Endothelial cell (in vitro differentiated cells): ENCODE measurements around the gene CPD. TPM values are rescaled to one million over a fixed set of nuclear protein-coding genes. Genes with fewer than 3 reads are reported as not detected.

Source experiments
- DNase-seq: peaks from one replicate; pipeline ENCODE4 v3.0.0; 2021; ENCODE audit warnings: low spot score
- H3K27ac Mint-ChIP-seq: one replicate; pipeline ENCODE4 v1.8.0; 2021; ENCODE audit warnings: mixed read lengths, inconsistent platforms; ENCODE audit not compliant: unreplicated experiment
- H3K27me3 Mint-ChIP-seq: one replicate; pipeline ENCODE4 v1.8.0; 2021; ENCODE audit warnings: mild to moderate bottlenecking, moderate library complexity, mixed read lengths, inconsistent platforms; ENCODE audit not compliant: unreplicated experiment
- H3K36me3 Mint-ChIP-seq: one replicate; pipeline ENCODE4 v1.8.0; 2021; ENCODE audit warnings: mild to moderate bottlenecking, low read depth, mixed read lengths, inconsistent platforms; ENCODE audit not compliant: unreplicated experiment
- H3K4me1 Mint-ChIP-seq: one replicate; pipeline ENCODE4 v1.8.0; 2021; ENCODE audit warnings: mild to moderate bottlenecking, mixed read lengths, inconsistent platforms; ENCODE audit not compliant: unreplicated experiment
- H3K4me3 Mint-ChIP-seq: one replicate; pipeline ENCODE4 v1.8.0; 2021; ENCODE audit warnings: mild to moderate bottlenecking, mixed read lengths, inconsistent platforms; ENCODE audit not compliant: unreplicated experiment
- H3K9me3 Mint-ChIP-seq: one replicate; pipeline ENCODE4 v1.8.0; 2021; ENCODE audit warnings: mixed read lengths, inconsistent platforms; ENCODE audit not compliant: unreplicated experiment
- total RNA-seq: library from RNA; stranded (reverse); fragmentation: NEBNext Ultra II Directional; extraction: Animal tissue kit (Norgen Biotek cat#: 25700); gene quantifications from one replicate; pipeline ENCODE4 v1.2.1, GENCODE V29; 2021; ENCODE audit not compliant: unreplicated experiment
- TF ChIP-seq, protein P1 (sequence below): fragments of 200-600 bp; sonication (generic); IDR thresholded peaks from one replicate; pipeline ENCODE4 v1.5.0; 2021; ENCODE audit warnings: antibody characterized with exemption; ENCODE audit not compliant: unreplicated experiment

CPD gene
- total RNA-seq, 1 donor from 2014 or later, result 119 TPM

DNA sequence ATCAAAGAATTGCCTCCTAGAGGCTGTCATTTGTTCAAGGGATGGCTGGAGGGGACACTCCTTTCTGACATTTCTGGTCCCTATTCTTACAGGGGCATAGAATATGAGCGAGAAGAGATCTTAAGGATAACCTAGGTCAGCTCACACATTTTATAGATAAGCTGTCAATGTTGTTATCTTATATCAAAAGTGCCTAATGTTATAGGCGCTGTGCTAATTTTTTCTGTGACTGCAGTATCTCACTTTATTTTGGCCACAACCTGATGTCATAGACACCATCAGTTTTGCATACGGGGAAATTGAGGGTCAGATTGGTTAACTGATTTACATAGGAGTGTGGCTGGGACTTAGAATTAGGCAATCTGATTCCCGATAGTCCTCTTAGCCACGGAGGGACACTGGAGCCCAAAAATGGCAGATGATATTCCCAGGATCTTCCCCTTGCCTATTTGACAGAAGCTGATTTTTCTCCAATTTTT is 1.2 kb downstream of the CPD start:
- H3K27ac Mint-ChIP-seq, result no peak overlapping the region
- peaks cover 9% of the 10 kb centered on the region for H3K36me3 Mint-ChIP-seq
- TF ChIP-seq, protein P1, sequence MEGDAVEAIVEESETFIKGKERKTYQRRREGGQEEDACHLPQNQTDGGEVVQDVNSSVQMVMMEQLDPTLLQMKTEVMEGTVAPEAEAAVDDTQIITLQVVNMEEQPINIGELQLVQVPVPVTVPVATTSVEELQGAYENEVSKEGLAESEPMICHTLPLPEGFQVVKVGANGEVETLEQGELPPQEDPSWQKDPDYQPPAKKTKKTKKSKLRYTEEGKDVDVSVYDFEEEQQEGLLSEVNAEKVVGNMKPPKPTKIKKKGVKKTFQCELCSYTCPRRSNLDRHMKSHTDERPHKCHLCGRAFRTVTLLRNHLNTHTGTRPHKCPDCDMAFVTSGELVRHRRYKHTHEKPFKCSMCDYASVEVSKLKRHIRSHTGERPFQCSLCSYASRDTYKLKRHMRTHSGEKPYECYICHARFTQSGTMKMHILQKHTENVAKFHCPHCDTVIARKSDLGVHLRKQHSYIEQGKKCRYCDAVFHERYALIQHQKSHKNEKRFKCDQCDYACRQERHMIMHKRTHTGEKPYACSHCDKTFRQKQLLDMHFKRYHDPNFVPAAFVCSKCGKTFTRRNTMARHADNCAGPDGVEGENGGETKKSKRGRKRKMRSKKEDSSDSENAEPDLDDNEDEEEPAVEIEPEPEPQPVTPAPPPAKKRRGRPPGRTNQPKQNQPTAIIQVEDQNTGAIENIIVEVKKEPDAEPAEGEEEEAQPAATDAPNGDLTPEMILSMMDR, result no peak
- peaks cover 15% of the 10 kb centered on the region for H3K27me3 Mint-ChIP-seq
- peaks cover 63% of the 10 kb centered on the region for H3K4me1 Mint-ChIP-seq
- H3K4me3 Mint-ChIP-seq, result peak overlapping the region; percentile 96
- no peak for DNase-seq
- no peaks in the 10 kb centered on the region for H3K9me3 Mint-ChIP-seq

DNA sequence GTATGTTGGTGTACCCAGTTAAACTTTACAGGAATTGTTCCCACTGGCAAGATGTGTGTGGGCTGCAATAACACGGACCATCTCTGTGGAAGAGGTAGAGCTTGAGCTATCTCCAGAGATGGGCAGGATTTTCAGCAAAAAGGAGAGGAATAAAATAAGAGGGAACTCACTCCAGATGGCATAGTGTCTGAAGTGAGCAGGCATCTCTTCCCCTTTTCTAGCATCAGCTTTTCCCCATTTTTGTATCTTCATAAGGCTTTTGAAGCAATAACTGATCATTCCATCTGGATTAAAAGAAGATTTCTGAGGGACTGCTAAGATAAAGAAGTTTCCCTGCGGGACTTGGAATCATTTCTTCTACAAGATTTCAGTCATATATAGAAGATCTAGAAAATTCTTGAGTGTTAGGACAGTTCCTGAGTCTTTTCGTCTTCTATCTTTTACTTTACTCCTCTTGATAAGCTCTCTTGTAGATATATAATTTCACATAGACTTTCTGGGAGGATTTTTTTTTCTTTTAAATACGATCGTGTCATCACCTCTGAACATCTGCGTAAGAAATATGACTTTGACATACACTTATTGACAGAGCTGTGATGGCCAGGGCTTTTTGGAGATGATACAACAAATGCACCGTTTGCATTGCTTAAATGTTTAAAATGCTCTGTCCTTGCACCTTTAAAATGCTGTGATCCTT is 2.1 kb downstream of the CPD start:
- peaks cover 14% of the 10 kb centered on the region for H3K36me3 Mint-ChIP-seq
- peaks cover 61% of the 10 kb centered on the region for H3K4me1 Mint-ChIP-seq
- peaks cover 15% of the 10 kb centered on the region for H3K27me3 Mint-ChIP-seq
- H3K4me3 Mint-ChIP-seq, result peak overlapping the region; percentile 96
- no peak for DNase-seq
- H3K9me3 Mint-ChIP-seq, result no peaks in the 10 kb centered on the region
- TF ChIP-seq, protein P1, result no peak
- H3K27ac Mint-ChIP-seq, result no peak overlapping the region

DNA sequence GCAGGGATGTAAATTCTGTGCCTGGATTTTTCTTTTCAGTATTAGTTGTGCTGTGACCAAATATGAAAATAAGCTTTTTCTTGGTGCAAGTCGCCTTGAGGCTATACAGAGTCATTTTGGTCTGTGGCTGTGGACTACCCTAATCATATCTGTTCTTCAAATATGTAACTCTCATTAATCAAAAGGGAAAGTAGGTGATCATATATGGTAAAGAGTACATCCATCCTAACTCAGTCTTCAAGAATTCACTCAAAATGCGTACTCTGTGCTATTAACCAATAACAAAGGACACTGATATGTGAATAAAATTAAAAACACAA is 2.6 kb downstream of the CPD start:
- Mint-ChIP-seq H3K9me3 (no peaks in the 10 kb centered on the region), H3K4me3 (peak overlapping the region; percentile 96), H3K4me1 (peaks cover 57% of the 10 kb centered on the region)

GRCh38 chr17:30382345-30382744 is 3.6 kb downstream of the CPD start:
- H3K36me3 Mint-ChIP-seq, result peaks cover 22% of the 10 kb centered on the region
- H3K4me1 Mint-ChIP-seq, result peaks cover 47% of the 10 kb centered on the region
- no peaks in the 10 kb centered on the region for H3K9me3 Mint-ChIP-seq
- H3K27me3 Mint-ChIP-seq, result peaks cover 10% of the 10 kb centered on the region
- H3K4me3 Mint-ChIP-seq, result no peak overlapping the region
- no peak for DNase-seq
- TF ChIP-seq, protein P1, result no peak
- H3K27ac Mint-ChIP-seq, result no peak overlapping the region

More for the DNA sequence above, 2.6 kb downstream of the CPD start:
- Mint-ChIP-seq H3K27me3 (peaks cover 15% of the 10 kb centered on the region), H3K36me3 (peaks cover 17% of the 10 kb centered on the region), H3K27ac (no peak overlapping the region)
- DNase-seq, result no peak
- TF ChIP-seq, protein P1, result no peak

- TF ChIP-seq, protein P1, result no peak
- Mint-ChIP-seq H3K27me3 (no peaks in the 10 kb centered on the region), H3K4me3 (no peak overlapping the region), H3K4me1 (peaks cover 7% of the 10 kb centered on the region), H3K27ac (no peak overlapping the region), H3K9me3 (no peaks in the 10 kb centered on the region), H3K36me3 (peaks cover 20% of the 10 kb centered on the region)
- no peak for DNase-seq
Observed at GRCh38 chr17:30388321-30389179, 9.8 kb downstream of the CPD start.
